GM10248 (cell line): ENCODE results near the gene SRRM4.
"Not testable (repeated sequence)": the region's sequence is repeated elsewhere in the genome, so short reads cannot be mapped to it uniquely, and the experiment has no call there.

ENCODE experiments used
- CTCF ChIA-PET: fragments of 300-600 bp; sonication (Branson Sonifier 250); formaldehyde crosslinking; extraction: SDS; loops from one replicate; lab custom pipeline; 2021; ENCODE audit warnings: antibody characterized with exemption; lab: Yijun Ruan, JAX
- POLR2A ChIA-PET: fragments of 350-650 bp; sonication (Branson Sonifier 250); formaldehyde crosslinking; extraction: SDS; loops from one replicate; lab custom pipeline; 2020; ENCODE audit warnings: antibody characterized with exemption; lab: Yijun Ruan, JAX
- DNase-seq: peaks from one replicate; pipeline ENCODE4 v3.0.0; 2012; ENCODE audit errors: extremely low spot score
- TF ChIP-seq, protein P1 (sequence below): IDR thresholded peaks from 2 replicates; pipeline ENCODE4 v1.5.1; 2012; ENCODE audit warnings: mild to moderate bottlenecking, low read depth; ENCODE audit errors: extremely low read depth, missing control alignments, control extremely low read depth

Gene SRRM4

DNA sequence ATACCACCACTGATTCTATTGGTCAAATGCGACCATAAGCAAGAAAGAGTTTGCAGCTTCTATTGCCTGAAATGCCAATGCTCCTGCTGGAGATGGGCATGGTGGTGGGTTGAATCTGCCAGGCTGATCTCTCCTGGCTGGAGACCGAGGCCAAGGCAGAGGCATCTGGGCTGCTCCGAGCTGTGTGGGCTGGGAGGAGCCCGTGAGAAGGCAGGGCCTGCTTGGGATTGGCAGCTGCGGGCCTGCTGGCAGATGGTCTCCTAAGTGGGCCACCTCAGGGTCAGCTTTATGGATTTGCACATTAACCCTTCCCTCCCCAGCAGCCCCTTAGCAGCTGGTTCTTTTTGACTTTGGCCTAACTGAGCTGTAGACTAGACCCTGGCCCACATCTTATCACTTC is 25.4 kb downstream of the SRRM4 start:
- DNase-seq: no peak
- TF ChIP-seq, protein P1, sequence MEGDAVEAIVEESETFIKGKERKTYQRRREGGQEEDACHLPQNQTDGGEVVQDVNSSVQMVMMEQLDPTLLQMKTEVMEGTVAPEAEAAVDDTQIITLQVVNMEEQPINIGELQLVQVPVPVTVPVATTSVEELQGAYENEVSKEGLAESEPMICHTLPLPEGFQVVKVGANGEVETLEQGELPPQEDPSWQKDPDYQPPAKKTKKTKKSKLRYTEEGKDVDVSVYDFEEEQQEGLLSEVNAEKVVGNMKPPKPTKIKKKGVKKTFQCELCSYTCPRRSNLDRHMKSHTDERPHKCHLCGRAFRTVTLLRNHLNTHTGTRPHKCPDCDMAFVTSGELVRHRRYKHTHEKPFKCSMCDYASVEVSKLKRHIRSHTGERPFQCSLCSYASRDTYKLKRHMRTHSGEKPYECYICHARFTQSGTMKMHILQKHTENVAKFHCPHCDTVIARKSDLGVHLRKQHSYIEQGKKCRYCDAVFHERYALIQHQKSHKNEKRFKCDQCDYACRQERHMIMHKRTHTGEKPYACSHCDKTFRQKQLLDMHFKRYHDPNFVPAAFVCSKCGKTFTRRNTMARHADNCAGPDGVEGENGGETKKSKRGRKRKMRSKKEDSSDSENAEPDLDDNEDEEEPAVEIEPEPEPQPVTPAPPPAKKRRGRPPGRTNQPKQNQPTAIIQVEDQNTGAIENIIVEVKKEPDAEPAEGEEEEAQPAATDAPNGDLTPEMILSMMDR: no peak
- CTCF ChIA-PET: no interaction called here
- POLR2A ChIA-PET: no interaction called here

DNA sequence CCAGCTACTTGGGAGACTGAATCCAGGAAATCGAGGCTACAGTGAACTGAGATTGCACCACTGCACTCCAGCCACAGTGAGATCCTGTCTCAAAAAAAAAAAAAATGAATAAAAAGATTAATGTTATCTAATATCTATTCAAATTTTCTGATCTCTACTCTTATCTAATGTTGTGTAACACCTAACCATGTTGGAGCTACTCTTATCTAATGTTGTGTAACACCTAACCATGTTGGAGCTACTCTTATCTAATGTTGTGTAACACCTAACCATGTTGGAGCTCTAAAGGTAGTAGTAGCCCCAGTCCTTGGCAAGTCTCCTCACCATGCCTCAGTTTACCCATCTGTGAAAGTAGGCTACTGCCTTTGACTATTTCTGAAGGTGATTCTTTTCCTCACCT is 26.9 kb downstream of the SRRM4 start:
- CTCF ChIA-PET: interaction anchor here (1.4 kb wide), 1 partner anchor 29 kb away, joined by 4 read pairs; no protein-coding TSS in a partner anchor
- POLR2A ChIA-PET, DNase-seq: not testable (repeated sequence)

DNA sequence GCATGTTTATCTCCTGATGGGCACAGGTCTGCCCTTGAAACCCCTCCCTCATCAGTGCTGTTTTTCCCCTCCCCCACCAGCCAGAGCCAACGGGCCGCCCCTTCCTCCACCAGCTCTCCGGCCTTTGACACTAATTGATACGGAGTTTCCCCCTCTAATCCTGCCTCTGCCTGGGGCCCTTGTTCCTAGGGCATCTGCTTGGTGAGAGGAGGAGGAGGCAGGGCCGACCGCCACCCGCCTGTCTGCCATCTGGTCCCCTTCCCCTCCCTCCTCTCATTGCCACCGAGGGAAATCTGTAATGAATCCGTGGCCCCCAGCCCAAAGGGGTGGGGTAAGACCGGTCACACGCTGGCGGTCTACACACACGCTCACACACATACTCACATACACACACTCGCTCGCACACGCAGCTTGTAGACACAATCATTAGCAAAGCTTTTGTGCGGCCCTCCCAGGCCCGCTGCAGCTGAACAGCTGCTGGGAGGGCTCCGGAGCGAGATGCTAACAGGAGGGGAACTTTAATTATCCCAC is 27.4 kb downstream of the SRRM4 start:
- ChIA-PET CTCF (interaction anchor here (1.4 kb wide), 1 partner anchor 28 kb away, joined by 4 read pairs; no protein-coding TSS in a partner anchor), POLR2A (no interaction called here)
- TF ChIP-seq, protein P1: no peak
- DNase-seq: no peak

DNA sequence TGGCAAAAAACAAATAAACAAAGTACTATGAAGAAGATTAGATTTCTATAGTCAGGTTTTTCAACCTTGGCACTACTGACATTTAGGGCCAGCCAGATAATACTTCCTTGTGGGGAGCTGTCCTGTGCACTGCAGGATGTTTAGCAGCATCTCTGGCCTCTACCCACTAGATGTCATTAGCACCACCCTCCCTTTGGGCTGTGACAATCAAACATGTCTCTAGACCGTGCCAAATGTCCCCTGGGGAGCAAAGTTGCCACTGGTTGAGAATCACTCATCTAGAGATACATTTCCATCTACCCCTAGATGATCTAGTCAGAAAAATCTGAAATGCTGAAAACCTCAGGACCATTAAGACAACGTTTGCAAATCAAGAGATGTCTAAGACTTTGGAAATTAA is 29.9 kb downstream of the SRRM4 start:
- TF ChIP-seq, protein P1: no peak
- CTCF ChIA-PET: interaction anchor here (2.1 kb wide), 1 partner anchor 26 kb away, joined by 6 read pairs; no protein-coding TSS in a partner anchor
- POLR2A ChIA-PET: no interaction called here
- no peak for DNase-seq

DNA sequence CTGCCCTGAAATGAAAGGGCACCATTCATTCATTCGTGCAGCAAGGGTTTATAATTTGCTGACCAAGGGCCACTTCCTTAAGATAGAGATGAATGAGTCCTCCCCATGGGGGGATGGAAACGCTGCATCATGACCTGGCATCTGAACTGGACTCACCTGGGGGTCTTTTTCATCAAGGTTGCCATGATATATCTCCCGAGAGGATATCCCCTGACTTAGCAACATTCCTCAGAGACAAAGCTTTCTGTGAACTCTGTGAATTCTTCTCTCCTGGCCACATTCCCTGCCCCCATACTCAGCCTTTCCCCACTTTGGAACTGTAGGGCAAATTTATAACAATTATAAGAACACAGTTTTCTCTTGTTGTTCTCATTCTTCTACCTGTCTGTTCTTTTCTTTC is 30.8 kb downstream of the SRRM4 start:
- CTCF ChIA-PET: interaction anchor here (2.1 kb wide), 1 partner anchor 25 kb away, joined by 6 read pairs; no protein-coding TSS in a partner anchor
- TF ChIP-seq, protein P1: no peak
- no peak for DNase-seq
- POLR2A ChIA-PET: no interaction called here

DNA sequence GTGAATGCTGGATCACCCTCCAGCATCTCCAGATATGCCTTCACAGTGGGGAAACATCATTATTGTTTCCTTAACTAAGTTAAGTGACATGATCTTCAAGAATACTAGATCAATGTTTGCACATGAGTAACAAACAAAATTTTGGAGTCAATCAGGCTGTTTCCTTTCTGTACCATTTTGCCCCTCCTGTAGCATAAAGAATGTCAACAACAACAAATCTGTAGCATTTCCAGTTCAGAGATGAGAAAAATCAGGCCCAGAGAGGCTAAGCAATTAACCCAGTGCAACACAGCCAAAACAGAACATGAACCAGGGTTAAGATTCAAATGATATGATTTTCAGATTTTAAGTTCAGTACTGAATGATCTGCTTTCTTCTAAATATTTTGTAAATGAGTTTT is 31.7 kb downstream of the SRRM4 start:
- ChIA-PET POLR2A (no interaction called here), CTCF (no interaction called here)
- DNase-seq: no peak
- TF ChIP-seq, protein P1: no peak

DNA sequence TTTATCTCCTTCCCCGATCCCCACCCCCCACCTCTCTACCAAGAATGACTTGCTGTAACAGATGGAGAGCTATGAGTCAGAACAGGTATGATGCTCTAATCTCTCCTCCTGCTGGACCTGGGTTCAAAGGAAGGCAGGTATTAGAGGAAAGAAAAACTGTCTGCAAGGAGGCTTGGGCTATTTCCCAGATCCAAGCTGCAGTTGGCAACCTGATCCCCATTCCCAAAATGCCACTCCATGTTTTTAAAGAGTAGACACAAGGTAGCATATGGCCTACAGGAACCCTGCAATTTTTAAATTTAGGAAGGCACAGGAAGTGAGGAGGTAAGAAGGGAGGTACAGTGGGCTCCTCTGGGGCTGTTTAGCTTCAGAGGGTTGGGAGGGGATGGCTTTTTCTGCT is 33.0 kb downstream of the SRRM4 start:
- ChIA-PET CTCF (no interaction called here), POLR2A (no interaction called here)
- TF ChIP-seq, protein P1: no peak
- no peak for DNase-seq
